ENCODE measurements around the gene CDC42EP1.

GRCh38 chr22:37607935-37608476 is 47.7 kb downstream of the CDC42EP1 start:
- TF ChIP-seq CTCF (conservative IDR thresholded peaks at IDR 0.05; ENCODE audit: low read depth in 2 of 2) (no peak), EZH2 (IDR thresholded peaks at IDR 0.05; ENCODE audit: low read depth, unreplicated experiment) (no peak), POLR2AphosphoS5 (IDR thresholded peaks at IDR 0.05; ENCODE audit: low read depth) (no peak), EZH2phosphoT487 (IDR thresholded peaks at IDR 0.05; ENCODE audit: unreplicated experiment) (no peak), CREB1 (CRISPR knock-in tag; IDR thresholded peaks at IDR 0.05; ENCODE audit: low read depth) (no peak), ZNF331 (CRISPR knock-in tag; IDR thresholded peaks at IDR 0.05; ENCODE audit: low read depth) (no peak), REST (IDR thresholded peaks at IDR 0.05; ENCODE audit: unreplicated experiment) (no peak), NANOG (IDR thresholded peaks at IDR 0.05; ENCODE audit: borderline replicate concordance) (no peak), JUNB (IDR thresholded peaks at IDR 0.05; ENCODE audit: unreplicated experiment) (no peak), ZNF462 (CRISPR knock-in tag; IDR thresholded peaks at IDR 0.05) (no peak), ETS1 (IDR thresholded peaks at IDR 0.05) (peak; percentile 19; the same call in 1 of the 2 replicates)
